ENCODE results near the gene IQCC.
A peak's percentile ranks its signal among the peaks of the same experiment; 100 is the strongest.

The IQCC gene

GRCh38 chr1:32249831-32250525 lies 44.5 kb downstream of the IQCC start:
- Histone ChIP-seq H3K27ac (ENCODE audit: low read length) (peak overlapping the region; percentile 45), H3K9me3 (ENCODE audit: control insufficient read depth in 1 of 2, low read length in 2 of 2) (no peaks in the 10 kb centered on the region), H3K27me3 (ENCODE audit: low read depth, low read length) (no peaks in the 10 kb centered on the region), H3K4me1 (ENCODE audit: control insufficient read depth in 1 of 2, insufficient read depth in 2 of 2, low read length in 2 of 2) (peaks cover 5 to 12% of the 10 kb centered on the region in 2 donors), H3K36me3 (ENCODE audit: control insufficient read depth in 1 of 2, insufficient read depth in 2 of 2, low read length in 2 of 2) (no peaks in the 10 kb centered on the region), H3K4me3 (ENCODE audit: low read depth in 1 of 2, low read length in 2 of 2) (no peak overlapping the region)

DNA sequence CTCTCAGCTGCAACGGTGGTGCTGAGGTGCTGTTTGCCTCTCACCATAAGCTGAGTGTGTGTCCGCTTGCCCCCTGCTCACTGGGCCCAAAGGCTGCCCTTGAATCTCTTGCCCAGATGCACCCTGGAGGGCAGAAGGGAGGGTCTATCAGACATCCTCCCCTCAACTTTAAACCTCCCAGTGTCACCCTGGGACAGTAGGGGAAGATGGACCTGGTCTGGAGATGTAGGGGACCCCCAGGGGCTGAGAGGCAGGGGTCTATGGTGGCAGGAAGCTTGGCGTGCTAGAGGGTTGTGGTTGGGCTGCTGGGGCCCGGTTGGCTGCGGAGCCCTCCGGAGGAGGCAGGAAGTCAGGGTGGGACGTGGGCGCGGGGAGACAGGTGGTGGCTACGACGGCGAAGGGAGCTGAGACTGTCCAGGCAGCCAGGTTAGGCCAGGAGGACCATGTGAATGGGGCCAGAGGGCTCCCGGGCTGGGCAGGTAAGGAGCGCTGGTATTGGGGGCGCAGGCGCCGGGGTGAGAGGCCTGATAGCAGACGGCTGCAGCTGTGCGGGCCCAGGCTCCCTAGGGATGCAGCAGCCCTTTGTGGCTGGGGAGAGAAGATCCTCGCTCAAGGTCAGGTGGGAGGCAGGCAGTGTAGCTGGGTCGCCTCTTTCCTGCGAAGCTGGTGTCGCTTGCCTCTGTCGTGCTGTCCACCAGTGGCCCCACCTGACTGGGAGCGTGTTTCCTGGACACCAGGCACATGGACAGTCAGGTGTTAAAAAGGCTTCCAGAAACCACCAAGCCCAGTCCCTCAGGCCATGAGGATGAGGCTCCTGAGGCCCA lies 45.6 kb downstream of the IQCC start, which contains the start of gene LCK:
LCK (plus strand) TSS at position 373 of the 824 bp plus-strand sequence. CDS start 23,065 bp downstream, outside the sequence.
- no peaks in the 10 kb centered on the region for H3K36me3 ChIP-seq (ENCODE audit: control insufficient read depth in 1 of 2, insufficient read depth in 2 of 2, low read length in 2 of 2)
- peak within 1 kb of the TSS; percentile 45 for H3K27ac ChIP-seq (ENCODE audit: low read length)
- H3K27me3 ChIP-seq (ENCODE audit: low read depth, low read length): no peaks in the 10 kb centered on the region
- H3K4me1 ChIP-seq (ENCODE audit: control insufficient read depth in 1 of 2, insufficient read depth in 2 of 2, low read length in 2 of 2): peaks cover 5 to 12% of the 10 kb centered on the region in 2 donors
- H3K4me3 ChIP-seq (ENCODE audit: low read depth in 1 of 2, low read length in 2 of 2): peak within 1 kb of the TSS in 1 of 2 donors; percentile 8
- no peaks in the 10 kb centered on the region for H3K9me3 ChIP-seq (ENCODE audit: control insufficient read depth in 1 of 2, low read length in 2 of 2)

GRCh38 chr1:32255072-32256071 lies 49.9 kb downstream of the IQCC start:
- no peaks in the 10 kb centered on the region for H3K4me1 ChIP-seq (ENCODE audit: control insufficient read depth in 1 of 2, insufficient read depth in 2 of 2, low read length in 2 of 2)
- H3K9me3 ChIP-seq (ENCODE audit: control insufficient read depth in 1 of 2, low read length in 2 of 2): no peaks in the 10 kb centered on the region
- H3K36me3 ChIP-seq (ENCODE audit: control insufficient read depth in 1 of 2, insufficient read depth in 2 of 2, low read length in 2 of 2): no peaks in the 10 kb centered on the region
- no peaks in the 10 kb centered on the region for H3K27me3 ChIP-seq (ENCODE audit: low read depth, low read length)
- H3K27ac ChIP-seq (ENCODE audit: low read length): no peak overlapping the region
- no peak overlapping the region for H3K4me3 ChIP-seq (ENCODE audit: low read depth in 1 of 2, low read length in 2 of 2)

DNA sequence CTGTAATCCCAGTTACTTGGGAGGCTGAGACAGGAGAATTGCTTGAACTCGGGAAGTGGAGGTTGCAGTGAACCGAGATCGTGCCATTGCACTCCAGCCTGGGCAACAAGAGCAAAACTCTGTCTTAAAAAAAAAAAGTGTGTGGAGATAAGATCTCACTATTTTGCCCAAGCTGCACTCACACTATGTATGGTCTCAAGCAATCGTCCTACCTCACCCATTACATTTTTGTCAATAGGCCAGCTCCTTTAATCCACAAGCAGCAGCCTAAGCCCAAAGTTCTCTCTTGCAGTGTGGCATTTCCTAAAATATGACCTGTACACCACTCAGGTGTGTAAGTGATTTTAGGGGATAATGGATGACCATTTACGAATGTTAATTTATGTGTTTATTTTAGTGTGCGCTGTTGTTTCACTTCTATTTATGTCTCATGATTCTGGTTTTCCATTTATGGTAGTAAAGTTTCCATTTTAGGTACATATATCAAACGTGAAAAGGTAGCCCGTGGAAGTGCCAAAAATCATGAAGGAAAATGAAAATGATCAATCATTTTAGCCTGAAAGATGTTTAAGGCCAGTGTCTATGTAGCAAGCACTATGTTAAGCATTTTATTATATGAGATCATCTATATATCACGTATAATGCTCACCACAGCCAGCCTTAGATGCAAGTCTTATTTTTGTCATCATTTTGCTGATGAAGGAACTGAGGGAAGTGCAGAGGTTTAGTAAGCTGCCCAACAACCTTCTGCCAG lies 51.2 kb downstream of the IQCC start:
- no peak overlapping the region for H3K4me3 ChIP-seq (ENCODE audit: low read depth in 1 of 2, low read length in 2 of 2)
- H3K27me3 ChIP-seq (ENCODE audit: low read depth, low read length): no peaks in the 10 kb centered on the region
- H3K27ac ChIP-seq (ENCODE audit: low read length): no peak overlapping the region
- no peaks in the 10 kb centered on the region for H3K4me1 ChIP-seq (ENCODE audit: control insufficient read depth in 1 of 2, insufficient read depth in 2 of 2, low read length in 2 of 2)
- H3K36me3 ChIP-seq (ENCODE audit: control insufficient read depth in 1 of 2, insufficient read depth in 2 of 2, low read length in 2 of 2): no peaks in the 10 kb centered on the region
- no peaks in the 10 kb centered on the region for H3K9me3 ChIP-seq (ENCODE audit: control insufficient read depth in 1 of 2, low read length in 2 of 2)

GRCh38 chr1:32257227-32257508 lies 51.7 kb downstream of the IQCC start:
- Histone ChIP-seq H3K9me3 (ENCODE audit: control insufficient read depth in 1 of 2, low read length in 2 of 2) (no peaks in the 10 kb centered on the region), H3K27me3 (ENCODE audit: low read depth, low read length) (no peaks in the 10 kb centered on the region), H3K36me3 (ENCODE audit: control insufficient read depth in 1 of 2, insufficient read depth in 2 of 2, low read length in 2 of 2) (no peaks in the 10 kb centered on the region), H3K4me1 (ENCODE audit: control insufficient read depth in 1 of 2, insufficient read depth in 2 of 2, low read length in 2 of 2) (no peaks in the 10 kb centered on the region), H3K4me3 (ENCODE audit: low read depth in 1 of 2, low read length in 2 of 2) (no peak overlapping the region), H3K27ac (ENCODE audit: low read length) (no peak overlapping the region)
